ENCODE data around the gene WBP2. TPM values are rescaled to one million over a fixed set of nuclear protein-coding genes. Genes with fewer than 3 reads are reported as not detected.

The WBP2 gene
- total and polyA plus RNA-seq, 10 donors: 46.7 to 144 (median 89.1) TPM

GRCh38 chr17:75834928-75835653, 20.0 kb downstream of the WBP2 start:
- H3K36me3 ChIP-seq: peaks cover 0 to 100% (median 78%) of the 10 kb centered on the region in 6 donors
- H3K4me1 ChIP-seq: peaks cover 21 to 100% (median 68%) of the 10 kb centered on the region in 6 donors
- intact Hi-C loops (cut with DNase I; ENCODE audit: low total_unique reads): no loop called here
- no peak for DNase-seq
- no peaks in the 10 kb centered on the region for H3K9me3 ChIP-seq
- H3K27me3 ChIP-seq (replicated peaks in 1 of 7): no peaks in the 10 kb centered on the region
- H3K4me3 ChIP-seq: no peak overlapping the region
- H3K27ac ChIP-seq: peak overlapping the region in 3 of 8 donors; percentile 84 to 91 (median 85)
- 77 to 89% (median 86%) methylated on average over 11 to 24 of the region's 24 CpGs for WGBS, 5 donors
- TF ChIP-seq POLR2A (IDR thresholded peaks at IDR 0.05) (no peak), POLR2AphosphoS5 (IDR thresholded peaks at IDR 0.05) (peak in 1 of 3 donors; percentile 24), CTCF (IDR thresholded peaks at IDR 0.05 in 8 of 11, conservative IDR thresholded peaks at IDR 0.05 in 3 of 11) (no peak)

GRCh38 chr17:75834279-75834920, 20.7 kb downstream of the WBP2 start:
- peaks cover 0 to 100% (median 77%) of the 10 kb centered on the region in 6 donors for H3K36me3 ChIP-seq
- DNase-seq: no peak
- WGBS, 5 donors: 90 to 95% (median 94%) methylated on average over 17 to 25 of the region's 25 CpGs
- H3K27ac ChIP-seq: peak overlapping the region in 4 of 8 donors; percentile 71 to 91 (median 84)
- intact Hi-C loops (cut with DNase I; ENCODE audit: low total_unique reads): no loop called here
- peaks cover 21 to 98% (median 68%) of the 10 kb centered on the region in 6 donors for H3K4me1 ChIP-seq
- H3K4me3 ChIP-seq: no peak overlapping the region
- no peak for TF ChIP-seq POLR2A (IDR thresholded peaks at IDR 0.05)
- peak in 1 of 3 donors; percentile 60 for TF ChIP-seq POLR2AphosphoS5 (IDR thresholded peaks at IDR 0.05)
- no peaks in the 10 kb centered on the region for H3K9me3 ChIP-seq
- H3K27me3 ChIP-seq (replicated peaks in 1 of 7): no peaks in the 10 kb centered on the region

GRCh38 chr17:75832652-75833400, 22.3 kb downstream of the WBP2 start:
- TF ChIP-seq POLR2A (IDR thresholded peaks at IDR 0.05): no peak
- TF ChIP-seq POLR2AphosphoS5 (IDR thresholded peaks at IDR 0.05): peak; percentile 35 to 68 (median 47)
- Histone ChIP-seq H3K4me1 (peaks cover 26 to 95% (median 68%) of the 10 kb centered on the region in 6 donors), H3K27me3 (replicated peaks in 1 of 7) (no peaks in the 10 kb centered on the region), H3K9me3 (no peaks in the 10 kb centered on the region), H3K36me3 (peaks cover 0 to 100% (median 77%) of the 10 kb centered on the region in 6 donors), H3K4me3 (peak overlapping the region in 2 of 8 donors; percentile 3 to 41), H3K27ac (peak overlapping the region; percentile 27 to 91 (median 83))
- no peak for DNase-seq
- intact Hi-C loops (cut with DNase I; ENCODE audit: low total_unique reads): no loop called here
- 13 to 33% (median 27%) methylated on average over 18 to 20 of the region's 20 CpGs for WGBS, 5 donors

GRCh38 chr17:75832164-75832651, 22.9 kb downstream of the WBP2 start:
- peak overlapping the region in 1 of 8 donors; percentile 41 for H3K4me3 ChIP-seq
- peaks cover 0 to 100% (median 79%) of the 10 kb centered on the region in 6 donors for H3K36me3 ChIP-seq
- H3K27ac ChIP-seq: peak overlapping the region; percentile 27 to 91 (median 83)
- no peaks in the 10 kb centered on the region for H3K9me3 ChIP-seq
- WGBS, 5 donors: 48 to 63% (median 55%) methylated on average over 10 of the region's 10 CpGs
- peaks cover 31 to 95% (median 71%) of the 10 kb centered on the region in 6 donors for H3K4me1 ChIP-seq
- intact Hi-C loops (cut with DNase I; ENCODE audit: low total_unique reads): no loop called here
- no peaks in the 10 kb centered on the region for H3K27me3 ChIP-seq (replicated peaks in 1 of 7)
- DNase-seq: no peak
- peak in 2 of 3 donors; percentile 27 to 63 for TF ChIP-seq POLR2AphosphoS5 (IDR thresholded peaks at IDR 0.05)
- TF ChIP-seq CTCF (IDR thresholded peaks at IDR 0.05 in 8 of 11, conservative IDR thresholded peaks at IDR 0.05 in 3 of 11): no peak
- no peak for TF ChIP-seq POLR2A (IDR thresholded peaks at IDR 0.05)

Data from spleen (tissue), 11 donors.